GM19240 (cell line): ENCODE results near the gene RANBP6.
A peak's percentile ranks its signal among the peaks of the same experiment; 100 is the strongest.

Source experiments
- DNase-seq: peaks from one replicate; pipeline ENCODE4 v3.0.0; 2011; ENCODE audit warnings: low spot score; ENCODE audit not compliant: insufficient read length

The RANBP6 gene

GRCh38 chr9:6007058-6007769 is 8.2 kb downstream of the RANBP6 start:
- DNase-seq: peak; percentile 35

- no peak for DNase-seq
Measured at GRCh38 chr9:6006749-6007057, 8.7 kb downstream of the RANBP6 start.

- no peak for DNase-seq
Measured at GRCh38 chr9:6000955-6001354, 14.5 kb downstream of the RANBP6 start.

DNA sequence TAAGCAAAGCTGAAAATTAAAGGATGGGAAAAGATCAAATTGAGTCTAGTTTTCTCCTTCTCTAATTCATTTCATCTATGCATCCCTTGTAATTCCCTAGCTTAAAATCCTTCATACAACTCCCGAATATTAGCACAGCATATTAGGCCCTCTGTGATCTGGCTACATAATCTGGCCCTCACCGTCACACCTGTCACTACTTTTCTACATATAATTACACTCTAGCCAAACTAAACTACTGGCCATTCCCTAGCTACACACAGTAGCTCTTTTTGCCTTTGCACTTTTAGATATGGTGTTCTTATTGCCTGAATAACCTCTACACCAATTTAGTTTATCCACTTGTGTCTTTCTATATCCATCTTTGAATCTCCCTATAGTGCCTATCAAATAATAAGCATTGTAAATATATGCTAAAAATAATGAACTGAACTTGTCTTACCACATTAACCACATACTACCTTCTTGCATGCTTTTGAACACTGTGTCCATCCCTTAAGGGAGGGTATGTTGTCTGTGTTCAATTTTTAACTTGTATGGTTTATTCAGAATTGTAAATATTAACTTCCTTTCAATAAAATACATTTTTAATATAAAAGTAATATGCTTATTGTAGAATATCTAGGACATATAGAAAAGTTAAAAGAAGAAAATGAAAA is 15.9 kb downstream of the RANBP6 start:
- DNase-seq: no peak

GRCh38 chr9:5994493-5994892 is 20.9 kb downstream of the RANBP6 start:
- DNase-seq: no peak

DNA sequence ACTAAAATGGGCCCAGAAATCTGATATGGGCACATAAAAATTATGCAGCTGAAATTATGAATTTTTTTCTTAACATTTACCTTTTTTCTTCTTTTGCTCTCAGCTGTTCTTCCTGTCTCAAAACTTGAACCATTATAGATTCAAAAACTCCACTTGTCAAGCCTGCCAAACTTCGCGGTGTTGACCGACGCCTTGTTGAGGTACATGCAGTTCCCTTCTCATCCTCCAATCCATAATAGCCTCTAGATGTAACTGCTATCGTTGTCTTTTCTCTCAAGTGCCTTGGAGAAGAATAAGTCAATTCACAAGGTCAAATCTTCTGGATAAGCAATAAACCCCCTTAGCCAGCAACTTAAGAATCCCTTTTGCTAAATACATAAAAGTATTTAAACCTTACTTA is 27.2 kb downstream of the RANBP6 start:
- no peak for DNase-seq

GRCh38 chr9:5983042-5983441 is 32.4 kb downstream of the RANBP6 start:
- no peak for DNase-seq

DNA sequence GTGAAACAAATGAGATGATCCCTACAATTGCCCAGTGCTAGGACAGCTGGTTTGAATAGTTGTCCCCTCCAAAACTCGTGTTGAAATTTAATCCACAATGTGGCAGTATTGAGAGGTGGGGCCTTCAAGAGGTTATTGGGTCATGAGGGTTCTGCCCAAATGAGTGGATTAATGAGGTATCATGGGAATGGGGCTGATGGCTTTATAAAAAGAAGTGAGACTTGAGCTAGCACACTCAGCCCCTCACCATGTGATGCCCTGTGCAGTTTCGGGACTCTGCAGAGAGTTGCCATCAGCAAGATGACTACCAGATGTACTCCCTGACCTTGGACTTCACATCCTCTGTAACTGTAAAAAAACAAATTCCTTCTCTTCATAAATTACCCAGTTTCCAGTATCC is 33.1 kb downstream of the RANBP6 start:
- DNase-seq: no peak

GRCh38 chr9:5978523-5978922 is 36.9 kb downstream of the RANBP6 start:
- DNase-seq: no peak

GRCh38 chr9:5976674-5977397 is 38.6 kb downstream of the RANBP6 start:
- DNase-seq: no peak

DNA sequence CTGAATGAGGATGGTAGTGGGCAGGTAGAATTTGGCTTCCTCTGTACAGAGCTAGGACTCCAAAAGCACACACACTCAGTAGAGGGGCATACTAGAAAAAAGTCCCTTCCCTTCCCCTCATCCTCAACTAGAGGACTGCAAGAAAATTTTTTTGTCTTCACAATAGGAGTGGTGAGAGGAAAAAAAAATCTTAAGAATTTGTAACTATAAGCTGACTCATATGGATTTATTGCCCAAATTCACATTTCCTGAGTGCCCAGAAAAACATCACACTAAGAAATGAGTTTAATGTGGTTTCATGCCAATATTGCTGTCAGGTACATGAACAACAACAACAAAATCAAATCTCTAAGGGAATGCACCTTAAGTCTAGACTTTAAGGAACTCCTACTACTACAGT is 43.7 kb downstream of the RANBP6 start:
- DNase-seq: no peak
